GM23338 (cell line): ENCODE results near the gene OVAAL. TPM values are rescaled to one million over a fixed set of nuclear protein-coding genes. Genes with fewer than 3 reads are reported as not detected.
A peak's percentile ranks its signal among the peaks of the same experiment; 100 is the strongest.

Experiments
- ATAC-seq: fragments of 200-7000 bp; cut with Tn5 transposase; 3 replicates; pipeline ENCODE4 v1.9.1; 2020
- DNase-seq: peaks from one replicate; pipeline ENCODE4 v3.0.0-alpha.2; 2015; ENCODE audit warnings: low spot score
- H2AFZ ChIP-seq: fragments of 200-600 bp; sonication (generic); 2 replicates; pipeline ENCODE4 v1.8.0; 2016; ENCODE audit warnings: antibody characterized with exemption, mild to moderate bottlenecking, moderate library complexity
- H3F3A ChIP-seq: fragments of 200-600 bp; sonication (generic); replicated peaks from 2 replicates; pipeline ENCODE4 v1.8.0; 2017; ENCODE audit warnings: antibody characterized with exemption, mixed run types, low read depth
- H3K27ac ChIP-seq: fragments of 200-600 bp; sonication (generic); 2 replicates; pipeline ENCODE4 v1.6.1; 2016; ENCODE audit warnings: low read depth
- H3K27me3 ChIP-seq: fragments of 200-600 bp; sonication (generic); 2 replicates; pipeline ENCODE4 v1.8.0; 2016; ENCODE audit warnings: mild to moderate bottlenecking, mixed run types, moderate library complexity; ENCODE audit not compliant: insufficient read depth
- H3K36me3 ChIP-seq: fragments of 200-600 bp; sonication (generic); 2 replicates; pipeline ENCODE4 v1.8.0; 2016; ENCODE audit warnings: mild to moderate bottlenecking; ENCODE audit not compliant: insufficient read depth
- H3K4me1 ChIP-seq: fragments of 200-600 bp; sonication (generic); 2 replicates; pipeline ENCODE4 v1.8.0; 2016; ENCODE audit warnings: mild to moderate bottlenecking, moderate library complexity; ENCODE audit not compliant: insufficient read depth
- H3K4me2 ChIP-seq: fragments of 200-600 bp; sonication (generic); 2 replicates; pipeline ENCODE4 v1.7.1; 2017; ENCODE audit warnings: mixed run types
- H3K4me3 ChIP-seq: fragments of 200-600 bp; sonication (generic); 2 replicates; pipeline ENCODE4 v1.6.1; 2016; ENCODE audit warnings: mixed run types
- H3K79me2 ChIP-seq: fragments of 200-600 bp; sonication (generic); replicated peaks from 2 replicates; pipeline ENCODE4 v1.8.0; 2017; ENCODE audit warnings: mild to moderate bottlenecking; ENCODE audit not compliant: insufficient read depth
- H3K9me2 ChIP-seq: fragments of 200-600 bp; sonication (generic); 2 replicates; pipeline ENCODE4 v1.8.0; 2017; ENCODE audit not compliant: insufficient read depth
- H4K20me1 ChIP-seq: fragments of 200-600 bp; sonication (generic); replicated peaks from 2 replicates; pipeline ENCODE4 v1.8.0; 2017; ENCODE audit warnings: mild to moderate bottlenecking; ENCODE audit not compliant: insufficient read depth
- H3K27ac Mint-ChIP-seq: 2 replicates; pipeline ENCODE4 v1.8.0; 2020; ENCODE audit warnings: inconsistent platforms, mild to moderate bottlenecking, moderate library complexity, mixed read lengths
- H3K27me3 Mint-ChIP-seq: 3 replicates; pipeline ENCODE4 v1.8.0; 2022; ENCODE audit warnings: low read depth, mild to moderate bottlenecking, moderate library complexity, mixed read lengths, inconsistent platforms; ENCODE audit not compliant: insufficient read depth, poor library complexity
- H3K36me3 Mint-ChIP-seq: 3 replicates; pipeline ENCODE4 v1.8.0; 2021; ENCODE audit warnings: low read depth, mild to moderate bottlenecking, inconsistent platforms, moderate library complexity, mixed read lengths
- H3K4me1 Mint-ChIP-seq: 3 replicates; pipeline ENCODE4 v1.8.0; 2020; ENCODE audit warnings: mild to moderate bottlenecking, inconsistent platforms, mixed read lengths
- H3K4me3 Mint-ChIP-seq: 3 replicates; pipeline ENCODE4 v1.8.0; 2021; ENCODE audit warnings: moderate library complexity, mild to moderate bottlenecking, inconsistent platforms, mixed read lengths
- H3K9me3 Mint-ChIP-seq: 3 replicates; pipeline ENCODE4 v1.8.0; 2020; ENCODE audit warnings: moderate library complexity, mild to moderate bottlenecking, inconsistent platforms, mixed read lengths
- EZH2phosphoT487 ChIP-seq: fragments of 200-600 bp; sonication (generic); IDR thresholded peaks from one replicate; pipeline ENCODE4 v1.8.1; 2018; ENCODE audit warnings: antibody characterized with exemption; ENCODE audit not compliant: unreplicated experiment
- JUNB ChIP-seq: IDR thresholded peaks from one replicate; pipeline ENCODE4 v1.6.1; 2016; ENCODE audit warnings: antibody characterized with exemption; ENCODE audit not compliant: unreplicated experiment
- NANOG ChIP-seq: IDR thresholded peaks from 2 replicates; pipeline ENCODE4 v1.6.1; 2016; ENCODE audit warnings: antibody characterized with exemption, borderline replicate concordance
- POLR2AphosphoS5 ChIP-seq: IDR thresholded peaks from 2 replicates; pipeline ENCODE4 v1.6.1; 2016; ENCODE audit warnings: antibody characterized with exemption, low read depth
- ZNF114 ChIP-seq: fragments of 250-450 bp; sonication (Bioruptor Pico); IDR thresholded peaks from 2 replicates; pipeline ENCODE4 v1.5.0; 2020; ENCODE audit warnings: mild to moderate bottlenecking, moderate library complexity
- ZNF331 ChIP-seq: fragments of 250-450 bp; sonication (Bioruptor Pico); IDR thresholded peaks from 2 replicates; pipeline ENCODE4 v1.5.0; 2020; ENCODE audit warnings: low read depth, mild to moderate bottlenecking, moderate library complexity
- ZNF462 ChIP-seq: fragments of 250-450 bp; sonication (Bioruptor Pico); IDR thresholded peaks from 2 replicates; pipeline ENCODE4 v1.5.0; 2020; ENCODE audit warnings: mild to moderate bottlenecking, moderate library complexity
- polyA plus RNA-seq: library from polyadenylated mRNA; unstranded; fragments of >200 nt; fragmentation: Nextera tagmentation; extraction: Ambion mirVana; gene quantifications from 2 replicates; pipeline ENCODE4 v1.2.1, GENCODE V29; 2016
- total RNA-seq: library from RNA; depleted of rRNA; stranded (reverse); fragments of >200 nt; shearing (Covaris generic); gene quantifications from 2 replicates; pipeline ENCODE4 v1.2.3, GENCODE V29; 2014
- TF ChIP-seq, protein P1 (sequence below), 2 experiments: fragments of 200-600 bp in 1 of 2; sonication (generic) in 1 of 2; conservative IDR thresholded peaks; 2 replicates each; pipeline versions ENCODE4 v1.5.1 to v1.6.1; 2016 to 2017; ENCODE audit warnings: antibody characterized with exemption in 2 of 2, low read depth in 2 of 2, mild to moderate bottlenecking in 2 of 2, moderate library complexity in 1 of 2

The OVAAL gene
- total and polyA plus RNA-seq, 2 experiments from 2014 or later = not detected

GRCh38 chr1:180566026-180566425, 7.3 kb downstream of the OVAAL start:
- H3K36me3 Mint-ChIP-seq = no peaks in the 10 kb centered on the region
- no peak overlapping the region for H3K27ac Mint-ChIP-seq
- peaks cover 4% of the 10 kb centered on the region; the same call in 2 of the 3 replicates for H3K4me1 Mint-ChIP-seq
- H3K27me3 Mint-ChIP-seq = no peaks in the 10 kb centered on the region
- no peaks in the 10 kb centered on the region for H3K9me3 Mint-ChIP-seq
- H3K4me3 Mint-ChIP-seq = no peak overlapping the region
- no peaks in the 10 kb centered on the region for H3K4me1 ChIP-seq
- no peaks in the 10 kb centered on the region for H4K20me1 ChIP-seq
- no peaks in the 10 kb centered on the region for H3F3A ChIP-seq
- H3K79me2 ChIP-seq = no peaks in the 10 kb centered on the region
- H3K27ac ChIP-seq = no peak overlapping the region
- no peak overlapping the region for H3K4me3 ChIP-seq
- H3K4me2 ChIP-seq = no peak overlapping the region
- no peak for TF ChIP-seq NANOG
- no peak for TF ChIP-seq ZNF331 (CRISPR knock-in tag)
- TF ChIP-seq, protein P1, sequence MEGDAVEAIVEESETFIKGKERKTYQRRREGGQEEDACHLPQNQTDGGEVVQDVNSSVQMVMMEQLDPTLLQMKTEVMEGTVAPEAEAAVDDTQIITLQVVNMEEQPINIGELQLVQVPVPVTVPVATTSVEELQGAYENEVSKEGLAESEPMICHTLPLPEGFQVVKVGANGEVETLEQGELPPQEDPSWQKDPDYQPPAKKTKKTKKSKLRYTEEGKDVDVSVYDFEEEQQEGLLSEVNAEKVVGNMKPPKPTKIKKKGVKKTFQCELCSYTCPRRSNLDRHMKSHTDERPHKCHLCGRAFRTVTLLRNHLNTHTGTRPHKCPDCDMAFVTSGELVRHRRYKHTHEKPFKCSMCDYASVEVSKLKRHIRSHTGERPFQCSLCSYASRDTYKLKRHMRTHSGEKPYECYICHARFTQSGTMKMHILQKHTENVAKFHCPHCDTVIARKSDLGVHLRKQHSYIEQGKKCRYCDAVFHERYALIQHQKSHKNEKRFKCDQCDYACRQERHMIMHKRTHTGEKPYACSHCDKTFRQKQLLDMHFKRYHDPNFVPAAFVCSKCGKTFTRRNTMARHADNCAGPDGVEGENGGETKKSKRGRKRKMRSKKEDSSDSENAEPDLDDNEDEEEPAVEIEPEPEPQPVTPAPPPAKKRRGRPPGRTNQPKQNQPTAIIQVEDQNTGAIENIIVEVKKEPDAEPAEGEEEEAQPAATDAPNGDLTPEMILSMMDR (conservative IDR thresholded peaks at IDR 0.05; ENCODE audit: low read depth in 2 of 2) = no peak
- no peak for TF ChIP-seq POLR2AphosphoS5
- TF ChIP-seq EZH2phosphoT487 = no peak
- TF ChIP-seq ZNF114 (CRISPR knock-in tag) = no peak
- no peak for TF ChIP-seq ZNF462 (CRISPR knock-in tag)
- TF ChIP-seq JUNB = no peak
- DNase-seq = no peak
- H2AFZ ChIP-seq = peak overlapping the region; percentile 56; the same call in 1 of the 2 replicates
- no peaks in the 10 kb centered on the region for H3K36me3 ChIP-seq
- H3K27me3 ChIP-seq = no peaks in the 10 kb centered on the region
- ATAC-seq = no peak
- H3K9me2 ChIP-seq = peaks cover 9% of the 10 kb centered on the region; the same call in 1 of the 2 replicates
